ENCODE measurements around the gene LTO1.

Gene LTO1

DNA sequence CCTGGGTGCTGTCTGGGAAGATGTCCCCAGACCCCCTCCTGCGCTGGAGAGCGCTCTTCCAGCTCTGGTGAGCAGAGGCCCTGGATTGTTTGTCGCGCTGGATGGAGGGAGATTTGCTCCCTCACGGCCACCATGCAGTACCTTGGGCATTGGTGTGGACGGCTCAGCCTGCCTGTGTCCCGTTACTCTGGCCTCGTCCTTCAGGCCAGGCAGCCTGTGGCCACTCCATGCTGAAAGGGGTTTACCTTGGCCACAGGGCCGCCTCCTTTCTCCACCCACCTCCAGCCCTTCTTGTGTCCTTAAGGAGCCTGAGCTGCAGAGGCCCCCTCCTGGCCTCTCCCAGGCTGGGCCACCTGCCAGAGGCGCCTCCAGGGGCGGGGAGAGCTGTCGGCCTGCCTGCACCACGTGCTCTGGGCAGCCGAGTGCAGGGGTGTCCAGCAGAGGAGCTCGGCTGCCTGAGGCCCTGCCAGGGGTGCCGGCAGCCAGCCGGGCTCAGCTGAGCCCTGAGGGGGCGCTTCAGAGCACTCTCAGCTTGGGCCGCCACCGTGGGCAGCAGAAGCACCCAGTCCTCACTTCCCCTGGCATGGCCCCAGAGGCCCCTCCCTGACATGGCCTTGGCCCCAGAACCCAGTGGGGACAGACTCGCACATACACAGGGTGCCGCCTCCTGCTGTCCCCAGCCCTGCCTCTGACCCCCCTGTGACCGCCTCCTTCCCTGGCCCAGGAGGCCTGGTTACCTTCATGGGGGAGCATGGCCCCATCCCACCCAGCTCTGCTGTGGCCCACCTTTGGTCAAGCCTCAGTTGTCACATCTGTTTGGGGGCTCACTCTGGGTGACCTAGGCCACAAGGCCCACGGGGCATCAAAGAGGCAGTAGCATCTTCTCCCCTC is 30.8 kb downstream of the LTO1 start:
- DNase-seq = no peak

DNA sequence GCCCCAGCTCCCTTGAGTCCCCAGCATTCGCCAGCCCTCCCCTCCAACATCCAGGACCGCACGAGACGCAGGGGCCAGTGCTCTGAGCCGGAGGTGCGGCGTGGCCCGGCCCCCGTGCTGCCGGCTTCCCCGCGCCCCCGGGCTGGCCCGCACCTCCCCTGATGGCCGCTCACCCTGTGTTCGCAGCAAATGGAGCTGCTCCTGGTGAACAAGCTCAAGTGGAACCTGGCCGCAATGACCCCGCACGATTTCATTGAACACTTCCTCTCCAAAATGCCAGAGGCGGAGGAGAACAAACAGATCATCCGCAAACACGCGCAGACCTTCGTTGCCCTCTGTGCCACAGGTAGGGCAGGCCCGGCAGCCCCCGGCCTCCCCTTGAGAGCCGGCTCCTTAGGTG is 31.5 kb downstream of the LTO1 start:
- DNase-seq = no peak

DNA sequence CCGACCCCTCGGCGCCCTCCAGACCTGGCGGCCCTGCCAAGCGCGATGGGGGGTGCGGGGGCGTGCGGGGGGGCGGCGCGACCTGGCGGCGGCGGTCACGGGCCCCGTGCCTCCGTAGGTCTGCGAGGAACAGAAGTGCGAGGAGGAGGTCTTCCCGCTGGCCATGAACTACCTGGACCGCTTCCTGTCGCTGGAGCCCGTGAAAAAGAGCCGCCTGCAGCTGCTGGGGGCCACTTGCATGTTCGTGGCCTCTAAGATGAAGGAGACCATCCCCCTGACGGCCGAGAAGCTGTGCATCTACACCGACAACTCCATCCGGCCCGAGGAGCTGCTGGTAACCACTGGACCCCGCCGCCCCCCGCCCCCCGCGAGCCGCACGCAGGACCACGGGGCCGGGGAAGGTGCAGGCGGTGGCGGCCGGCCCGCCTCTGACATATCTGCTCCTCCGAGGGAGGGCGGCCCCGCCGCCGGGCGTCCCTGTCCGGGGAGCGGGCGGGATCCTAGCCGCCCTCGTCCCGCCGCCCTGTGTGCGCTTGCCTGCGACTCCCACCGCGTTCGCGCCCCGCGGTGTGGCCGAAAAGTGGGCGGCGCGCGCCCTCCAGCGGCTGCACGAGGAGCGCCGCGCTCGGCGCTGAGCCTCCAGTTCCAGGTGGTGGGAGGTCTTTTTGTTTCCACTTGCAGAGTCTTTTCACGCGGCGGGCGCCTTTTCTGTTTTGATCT is 32.1 kb downstream of the LTO1 start:
- peak; percentile 82 for DNase-seq

DNA sequence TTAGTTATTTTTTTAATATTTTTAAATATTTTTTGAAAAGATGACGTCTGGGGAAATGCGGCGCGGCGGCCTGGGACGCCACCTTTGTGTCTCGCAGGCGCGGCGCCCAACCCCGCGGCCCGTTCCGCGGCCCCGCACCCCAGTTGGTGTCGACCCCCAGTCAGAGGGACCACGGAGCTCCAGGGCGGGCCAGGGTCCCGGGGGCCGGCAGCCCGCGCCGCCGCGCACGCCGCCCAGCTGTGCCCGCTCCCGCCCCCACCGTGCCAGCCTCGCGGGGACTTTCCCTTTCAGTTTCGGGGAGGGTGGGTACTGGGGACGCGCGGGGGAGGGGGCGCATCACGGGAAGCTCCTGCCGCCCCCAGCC is 32.6 kb downstream of the LTO1 start:
- peak; percentile 23 for DNase-seq

- DNase-seq = no peak
These were observed 33.2 kb downstream of the LTO1 start for GRCh38 chr11:69641681-69642548.

- peak; percentile 31 for DNase-seq
These were observed 34.1 kb downstream of the LTO1 start, which contains the start of gene CCND1 for GRCh38 chr11:69640995-69641581. TSS of gene CCND1 (plus strand) at chr11:69641156. CDS start at chr11:69641314, 158 bp downstream.

DNA sequence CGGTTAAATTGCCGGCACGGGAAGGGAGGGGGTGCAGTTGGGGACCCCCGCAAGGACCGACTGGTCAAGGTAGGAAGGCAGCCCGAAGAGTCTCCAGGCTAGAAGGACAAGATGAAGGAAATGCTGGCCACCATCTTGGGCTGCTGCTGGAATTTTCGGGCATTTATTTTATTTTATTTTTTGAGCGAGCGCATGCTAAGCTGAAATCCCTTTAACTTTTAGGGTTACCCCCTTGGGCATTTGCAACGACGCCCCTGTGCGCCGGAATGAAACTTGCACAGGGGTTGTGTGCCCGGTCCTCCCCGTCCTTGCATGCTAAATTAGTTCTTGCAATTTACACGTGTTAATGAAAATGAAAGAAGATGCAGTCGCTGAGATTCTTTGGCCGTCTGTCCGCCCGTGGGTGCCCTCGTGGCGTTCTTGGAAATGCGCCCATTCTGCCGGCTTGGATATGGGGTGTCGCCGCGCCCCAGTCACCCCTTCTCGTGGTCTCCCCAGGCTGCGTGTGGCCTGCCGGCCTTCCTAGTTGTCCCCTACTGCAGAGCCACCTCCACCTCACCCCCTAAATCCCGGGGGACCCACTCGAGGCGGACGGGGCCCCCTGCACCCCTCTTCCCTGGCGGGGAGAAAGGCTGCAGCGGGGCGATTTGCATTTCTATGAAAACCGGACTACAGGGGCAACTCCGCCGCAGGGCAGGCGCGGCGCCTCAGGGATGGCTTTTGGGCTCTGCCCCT is 34.7 kb downstream of the LTO1 start:
- DNase-seq = no peak

DNA sequence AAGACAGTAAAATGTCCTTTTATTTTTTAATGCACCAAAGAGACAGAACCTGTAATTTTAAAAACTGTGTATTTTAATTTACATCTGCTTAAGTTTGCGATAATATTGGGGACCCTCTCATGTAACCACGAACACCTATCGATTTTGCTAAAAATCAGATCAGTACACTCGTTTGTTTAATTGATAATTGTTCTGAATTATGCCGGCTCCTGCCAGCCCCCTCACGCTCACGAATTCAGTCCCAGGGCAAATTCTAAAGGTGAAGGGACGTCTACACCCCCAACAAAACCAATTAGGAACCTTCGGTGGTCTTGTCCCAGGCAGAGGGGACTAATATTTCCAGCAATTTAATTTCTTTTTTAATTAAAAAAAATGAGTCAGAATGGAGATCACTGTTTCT is 35.3 kb downstream of the LTO1 start:
- DNase-seq = no peak

- DNase-seq = peak; percentile 27
These were observed 36.0 kb downstream of the LTO1 start for GRCh38 chr11:69638941-69639681.

DNA sequence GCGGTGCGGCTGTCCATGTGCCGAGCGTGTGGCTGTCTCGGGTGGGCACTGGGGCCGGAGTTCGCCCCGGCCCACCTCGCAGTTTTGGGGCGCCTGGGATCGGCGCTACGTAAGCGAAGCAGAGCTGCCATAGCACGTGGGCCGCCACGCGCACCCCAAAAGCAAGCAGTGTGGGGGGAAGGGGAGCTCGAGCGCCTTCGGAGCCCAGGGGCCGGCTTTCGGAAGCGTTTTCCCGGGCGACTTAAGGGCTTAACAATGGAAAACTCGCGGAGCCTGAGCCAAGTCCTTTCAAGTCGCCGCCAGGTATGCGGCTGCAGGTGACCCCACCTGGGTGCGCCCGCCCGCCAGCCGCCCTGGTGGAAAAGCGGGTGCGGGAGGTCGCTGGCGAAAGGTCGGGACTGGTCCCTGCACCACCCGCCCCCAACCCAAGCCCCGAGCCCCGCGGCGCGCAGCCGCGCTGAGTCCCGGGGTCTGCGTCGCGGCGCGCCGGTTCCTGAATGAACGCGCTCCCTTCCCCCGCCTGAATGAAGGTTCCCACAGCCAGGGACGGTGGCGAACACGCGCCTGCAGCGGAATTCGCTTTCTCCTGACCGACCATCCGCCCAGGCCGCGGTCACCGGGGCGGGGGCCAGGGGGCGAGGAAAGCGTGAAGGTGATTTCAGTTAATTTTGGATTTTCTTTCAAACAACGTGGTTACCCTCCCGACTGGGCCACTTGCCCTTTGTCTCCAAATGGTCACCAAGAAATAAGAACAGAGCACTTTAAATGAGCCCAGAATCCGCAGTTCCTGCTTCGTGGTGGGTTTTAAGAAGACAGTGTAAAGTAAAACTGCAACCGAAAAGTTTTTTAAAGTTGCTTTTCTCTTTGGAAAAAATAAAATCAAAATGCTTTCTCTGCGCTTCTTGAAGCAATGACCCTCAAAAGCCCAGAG is 36.9 kb downstream of the LTO1 start:
- no peak for DNase-seq

DNA sequence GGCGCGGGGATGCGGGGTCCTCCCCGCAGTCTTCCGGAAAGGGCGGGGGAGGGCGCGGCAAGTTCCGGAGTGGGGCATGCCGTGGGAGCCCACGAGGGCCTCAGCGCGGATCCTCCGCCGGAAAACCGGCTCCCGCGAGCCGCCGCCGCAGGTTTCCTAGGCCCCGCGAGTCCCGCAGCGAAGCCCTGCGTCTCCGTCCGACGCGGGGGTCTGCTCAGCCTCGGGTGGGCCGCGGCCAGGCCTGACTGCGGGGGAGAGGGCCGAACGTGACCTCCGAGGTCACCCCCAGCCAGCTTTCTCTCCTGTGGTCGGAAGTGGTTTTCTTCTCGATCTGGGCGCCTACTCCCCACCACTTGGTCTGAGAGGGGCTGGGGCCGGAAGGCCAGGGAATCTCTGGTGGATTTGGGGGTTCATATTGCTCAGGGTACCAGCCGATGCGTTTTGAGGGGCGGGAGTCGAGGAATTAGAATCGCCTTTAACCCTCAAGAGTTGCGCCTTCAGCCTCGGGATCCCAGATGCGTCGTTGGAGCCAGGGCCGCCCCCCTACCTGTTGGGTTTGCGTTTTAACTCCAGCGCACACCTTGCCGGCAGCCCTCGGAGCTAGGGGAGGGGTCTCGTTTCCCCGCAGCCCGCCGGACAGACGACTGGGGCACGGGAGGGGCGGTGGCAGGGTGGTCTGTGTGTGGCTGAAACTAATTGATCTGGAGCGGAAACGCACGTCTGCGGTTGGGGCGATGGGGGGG is 37.8 kb downstream of the LTO1 start:
- no peak for DNase-seq

- DNase-seq = no peak
These were observed 38.5 kb downstream of the LTO1 start for GRCh38 chr11:69636512-69637197.

- DNase-seq = no peak
These were observed 39.2 kb downstream of the LTO1 start for GRCh38 chr11:69635804-69636511.

GRCh38 chr11:69635195-69635594 is 40.0 kb downstream of the LTO1 start:
- DNase-seq = no peak

DNA sequence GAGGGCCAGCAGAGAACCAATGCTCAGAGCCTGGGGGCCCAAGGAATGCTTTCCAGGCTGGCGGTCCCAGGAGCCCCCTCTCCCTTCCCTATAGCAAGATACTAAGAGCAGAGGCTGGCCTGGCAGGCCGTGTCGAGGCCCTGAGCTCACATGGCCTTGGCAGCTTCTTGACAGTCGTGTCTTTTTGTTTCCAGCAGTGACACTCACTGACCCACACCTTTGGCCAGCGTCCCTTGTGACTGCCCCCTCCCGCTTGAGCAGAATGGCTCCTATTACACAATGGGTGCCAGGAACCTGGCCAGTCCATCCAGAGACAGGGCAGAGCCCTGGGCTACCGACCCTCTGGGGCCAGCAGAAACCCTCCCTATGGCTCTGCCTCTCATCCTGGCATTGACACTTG is 40.6 kb downstream of the LTO1 start:
- no peak for DNase-seq

- no peak for DNase-seq
These were observed 41.1 kb downstream of the LTO1 start for GRCh38 chr11:69634069-69634468.

DNA sequence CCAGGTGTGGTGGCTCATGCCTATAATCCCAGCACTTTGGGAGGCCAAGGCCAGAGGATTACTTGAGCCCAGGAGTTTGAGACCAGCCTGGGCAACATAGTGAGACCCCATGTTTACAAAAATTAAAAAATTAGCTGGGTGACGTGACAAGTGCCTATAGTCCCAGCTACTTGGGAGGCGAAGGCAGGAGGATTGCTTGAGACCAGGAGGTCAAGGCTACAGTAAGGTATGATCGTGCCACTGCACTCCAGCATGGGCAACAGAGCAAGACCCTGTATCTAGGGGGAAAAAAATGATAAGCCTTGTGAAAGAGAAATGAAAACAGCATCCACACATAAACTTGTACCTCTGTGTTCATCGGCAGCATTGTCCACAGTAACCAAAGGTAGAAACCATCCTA is 42.3 kb downstream of the LTO1 start:
- DNase-seq = no peak

DNA sequence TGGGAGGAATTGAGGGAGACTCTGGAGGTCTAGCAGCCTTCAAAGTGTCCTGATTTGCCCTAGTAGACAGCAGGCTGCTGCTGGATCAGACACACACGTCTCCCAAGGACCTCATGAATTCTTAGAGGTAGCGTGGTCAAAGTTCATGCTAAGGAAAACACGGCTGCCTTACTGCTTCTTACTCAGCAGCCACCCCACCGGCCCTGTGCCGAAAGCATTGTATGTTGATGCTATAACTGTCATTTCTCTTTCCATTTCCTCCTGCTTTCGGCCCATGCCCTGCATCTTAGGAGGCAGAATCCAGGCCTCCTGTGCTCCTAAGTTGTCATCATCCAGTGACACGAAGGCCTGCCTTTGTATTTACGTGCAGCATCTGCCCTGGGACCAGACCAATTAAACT is 44.7 kb downstream of the LTO1 start:
- DNase-seq = no peak
